ENCODE measurements around the gene RUNX1.

GRCh38 chr21:34844924-34845238 is 204.2 kb downstream of the RUNX1 start:
- TF ChIP-seq CTCF (IDR thresholded peaks at IDR 0.05), result no peak
- TF ChIP-seq ZFX (IDR thresholded peaks at IDR 0.05; ENCODE audit: borderline replicate concordance), result no peak

All from 22Rv1 (cell line).